Neuronal stem cell (in vitro differentiated cells): ENCODE measurements around the gene SMIM35. TPM values are rescaled to one million over a fixed set of nuclear protein-coding genes. Genes with fewer than 3 reads are reported as not detected.
A peak's percentile ranks its signal among the peaks of the same experiment; 100 is the strongest.

Source experiments
- DNase-seq: peaks from one replicate; pipeline ENCODE4 v3.0.0-alpha.2; 2013; ENCODE audit warnings: low spot score
- H2AFZ ChIP-seq: one replicate; pipeline ENCODE4 v1.6.1; 2013; ENCODE audit warnings: mild to moderate bottlenecking, low read length, inconsistent platforms
- H2AK5ac ChIP-seq: 2 replicates; pipeline ENCODE4 v1.6.1; 2013; ENCODE audit warnings: low read depth, mild to moderate bottlenecking, inconsistent platforms, low read length, moderate library complexity, mixed read lengths
- H2BK120ac ChIP-seq: 2 replicates; pipeline ENCODE4 v1.6.1; 2013; ENCODE audit warnings: low read depth, mild to moderate bottlenecking, inconsistent platforms, low read length, moderate library complexity, mixed read lengths
- H2BK12ac ChIP-seq: one replicate; pipeline ENCODE4 v1.6.1; 2013; ENCODE audit warnings: low read length, inconsistent platforms
- H2BK15ac ChIP-seq: 2 replicates; pipeline ENCODE4 v1.6.1; 2013; ENCODE audit warnings: mild to moderate bottlenecking, low read length, inconsistent platforms, mixed read lengths
- H2BK5ac ChIP-seq: one replicate; pipeline ENCODE4 v1.6.1; 2013; ENCODE audit warnings: inconsistent platforms, mild to moderate bottlenecking, low read length, moderate library complexity
- H3K14ac ChIP-seq: one replicate; pipeline ENCODE4 v1.6.1; 2013; ENCODE audit warnings: low read length, inconsistent platforms
- H3K18ac ChIP-seq: 2 replicates; pipeline ENCODE4 v1.6.1; 2013; ENCODE audit warnings: low read length, inconsistent platforms
- H3K23ac ChIP-seq: 2 replicates; pipeline ENCODE4 v1.6.1; 2013; ENCODE audit warnings: low read depth, mild to moderate bottlenecking, mixed read lengths, low read length, inconsistent platforms; ENCODE audit not compliant: poor library complexity
- H3K27ac ChIP-seq: replicated peaks from 3 replicates; pipeline ENCODE4 v1.5.1; 2013; ENCODE audit warnings: low read length, inconsistent platforms
- H3K27me3 ChIP-seq, 3 experiments: 2 replicates each; pipeline ENCODE4 v1.6.1; 2013; ENCODE audit warnings: low read length in 3 of 3, mild to moderate bottlenecking in 2 of 3, inconsistent platforms in 1 of 3, low read depth in 1 of 3, mixed read lengths in 1 of 3, moderate library complexity in 1 of 3; ENCODE audit not compliant: control insufficient read depth in 3 of 3, insufficient read depth in 3 of 3
- H3K36me3 ChIP-seq, 2 donors: replicated peaks in 1 of 2; 2 replicates each; pipeline ENCODE4 v1.6.1; 2013; ENCODE audit warnings: low read length in 2 of 2; ENCODE audit not compliant: control insufficient read depth in 2 of 2, insufficient read depth in 2 of 2
- H3K4ac ChIP-seq: 2 replicates; pipeline ENCODE4 v1.6.1; 2013; ENCODE audit warnings: inconsistent platforms, mild to moderate bottlenecking, low read length, moderate library complexity
- H3K4me1 ChIP-seq, 2 donors: 1 replicate in 1 of 2; 2 replicates in 1 of 2; pipeline ENCODE4 v1.6.1; 2013; ENCODE audit warnings: low read length in 2 of 2, low read depth in 1 of 2; ENCODE audit not compliant: control insufficient read depth in 2 of 2, insufficient read depth in 1 of 2
- H3K4me2 ChIP-seq: one replicate; pipeline ENCODE4 v1.6.1; 2013; ENCODE audit warnings: mild to moderate bottlenecking, low read length, inconsistent platforms; ENCODE audit not compliant: insufficient read depth, poor library complexity, severe bottlenecking
- H3K4me3 ChIP-seq, 2 donors: 2 replicates each; pipeline ENCODE4 v1.5.1; 2013; ENCODE audit warnings: low read length in 2 of 2, mild to moderate bottlenecking in 2 of 2, inconsistent platforms in 1 of 2, moderate library complexity in 1 of 2
- H3K79me1 ChIP-seq: one replicate; pipeline ENCODE4 v1.6.1; 2013; ENCODE audit warnings: low read depth, mild to moderate bottlenecking, inconsistent platforms, low read length, moderate library complexity
- H3K9ac ChIP-seq: one replicate; pipeline ENCODE4 v1.6.1; 2013; ENCODE audit warnings: mild to moderate bottlenecking, low read depth, low read length, inconsistent platforms; ENCODE audit not compliant: poor library complexity
- H3K9me3 ChIP-seq, 2 donors: replicated peaks in 1 of 2; 2 replicates each; pipeline versions ENCODE3 to v1.6.1; 2013; ENCODE audit warnings: low read length in 2 of 2, mild to moderate bottlenecking in 2 of 2, inconsistent platforms in 1 of 2, low read depth in 1 of 2, mixed read lengths in 1 of 2, moderate library complexity in 1 of 2; ENCODE audit not compliant: control insufficient read depth in 2 of 2, insufficient read depth in 1 of 2
- H4K8ac ChIP-seq: one replicate; pipeline ENCODE4 v1.6.1; 2013; ENCODE audit warnings: low read depth, mild to moderate bottlenecking, inconsistent platforms, low read length, moderate library complexity
- H4K91ac ChIP-seq: one replicate; pipeline ENCODE4 v1.6.1; 2013; ENCODE audit warnings: low read length, low read depth, mild to moderate bottlenecking, inconsistent platforms; ENCODE audit not compliant: poor library complexity
- WGBS, 2 donors: extraction: QIAGEN DNeasy Blood & Tissue Kit; methylation state at CpG; one replicate each; pipeline ENCODE4 v1.1.7; 2013; ENCODE audit warnings: missing lambda C conversion rate in 2 of 2, mixed read lengths in 1 of 2; ENCODE audit not compliant: insufficient read length in 2 of 2, insufficient replicate concordance in 1 of 2; ENCODE audit errors: extremely low coverage in 2 of 2; 5-methylcytosine and 5-hydroxymethylcytosine counted together
- polyA plus RNA-seq, 2 experiments: library from polyadenylated mRNA; stranded (reverse); fragments of 200-250 nt; gene quantifications; one replicate each; pipeline ENCODE4 v1.2.3, GENCODE V29; 2013

Gene SMIM35
- not detected for polyA plus RNA-seq (2013, experiment 1 of 2)
- not detected for polyA plus RNA-seq (2013, experiment 2 of 2)

DNA sequence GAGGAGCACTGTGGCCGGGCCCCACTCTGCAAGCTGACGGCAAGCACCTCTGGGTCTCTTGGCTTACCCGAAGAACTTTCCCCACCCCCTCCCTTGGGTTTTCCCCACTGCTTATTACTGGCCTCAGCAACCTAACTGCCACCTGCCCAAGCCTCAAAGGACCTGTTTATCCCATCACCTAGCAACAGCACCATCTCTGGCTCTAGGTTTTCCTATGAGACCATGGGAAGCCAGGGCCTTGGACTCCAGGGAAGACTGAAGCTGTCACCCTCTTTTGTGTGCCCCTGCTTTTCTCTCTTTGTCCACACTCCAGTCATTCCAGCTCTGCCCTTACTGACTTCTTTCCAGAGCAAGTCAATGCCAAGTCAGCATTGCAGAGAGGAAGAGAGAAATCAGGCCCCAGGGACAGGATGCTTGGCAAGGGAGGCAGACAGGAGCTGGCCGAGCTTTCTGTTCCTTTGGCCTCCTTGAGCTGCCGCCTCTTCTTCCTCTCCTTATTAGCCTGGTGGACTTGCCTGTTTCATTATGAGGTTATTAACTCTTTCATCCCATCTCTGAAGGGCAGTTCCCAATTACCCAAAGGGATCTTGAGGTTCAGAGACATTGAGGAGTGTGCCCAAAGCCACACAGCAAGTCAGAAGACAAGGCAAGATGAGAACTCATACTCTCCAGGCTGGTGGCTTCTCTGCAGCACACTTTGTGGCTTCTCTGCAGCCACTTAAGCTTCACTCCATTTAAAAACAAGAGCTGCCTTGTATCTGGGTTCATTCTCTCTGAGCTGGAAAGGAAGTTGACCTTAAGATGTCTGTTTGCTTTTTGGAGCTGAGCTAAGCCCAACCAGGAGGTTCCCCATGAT, at the start of gene SMIM35:
TSS of gene SMIM35 (minus strand) at position 51 of the 856 bp plus-strand sequence. CDS start 206 bp downstream, outside the sequence.
- no peak within 1 kb of the TSS for H3K23ac ChIP-seq
- H2BK5ac ChIP-seq, result no peak within 1 kb of the TSS
- no peak within 1 kb of the TSS for H4K8ac ChIP-seq
- H3K27me3 ChIP-seq, result peaks cover 0 to 3% (median 0%) of the 10 kb centered on the region in 3 experiments
- H2AFZ ChIP-seq, result no peak within 1 kb of the TSS
- H3K18ac ChIP-seq, result peak within 1 kb of the TSS; percentile 17
- H2BK12ac ChIP-seq, result no peak within 1 kb of the TSS
- H3K36me3 ChIP-seq, result no peaks in the 10 kb centered on the region
- no peak within 1 kb of the TSS for H4K91ac ChIP-seq
- no peaks in the 10 kb centered on the region for H3K79me1 ChIP-seq
- peaks cover 7 to 8% of the 10 kb centered on the region in 2 donors for H3K9me3 ChIP-seq
- WGBS, 2 donors, result no CpG with 5 or more reads among the region's 5 CpGs
- peaks cover 2 to 10% of the 10 kb centered on the region in 2 donors for H3K4me1 ChIP-seq
- no peak within 1 kb of the TSS for H3K4me3 ChIP-seq
- H2BK120ac ChIP-seq, result no peak within 1 kb of the TSS
- no peak within 1 kb of the TSS for H3K9ac ChIP-seq
- H3K4me2 ChIP-seq, result no peak within 1 kb of the TSS
- H3K27ac ChIP-seq, result no peak within 1 kb of the TSS
- H3K14ac ChIP-seq, result no peak within 1 kb of the TSS
- H2AK5ac ChIP-seq, result peak within 1 kb of the TSS; percentile 4
- H3K4ac ChIP-seq, result no peak within 1 kb of the TSS
- DNase-seq, result no peak
- no peak within 1 kb of the TSS for H2BK15ac ChIP-seq

DNA sequence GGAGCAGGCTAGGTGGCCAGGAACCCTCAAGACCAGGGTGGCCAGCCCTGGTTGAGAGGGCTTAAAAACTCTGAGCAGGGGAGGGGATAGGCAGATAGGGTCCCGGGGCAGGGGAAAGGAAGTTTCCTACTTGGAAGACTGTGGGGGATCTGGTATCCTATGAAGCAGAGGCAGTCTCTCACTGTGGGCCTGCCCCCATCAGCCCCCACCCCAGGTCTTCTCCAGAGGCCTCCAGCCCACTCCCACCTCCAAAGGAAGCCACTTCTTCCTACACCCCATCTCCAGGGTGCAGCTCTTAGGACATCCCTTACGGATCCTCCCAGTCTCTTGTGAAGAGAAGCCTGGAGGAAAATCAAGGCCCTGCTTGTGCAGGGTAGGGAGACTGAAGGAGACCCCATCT, 49.6 kb upstream of the SMIM35 start:
- no peak overlapping the region for H3K27ac ChIP-seq
- H2BK120ac ChIP-seq, result no peak overlapping the region
- peaks cover 0 to 6% of the 10 kb centered on the region in 2 donors for H3K4me1 ChIP-seq
- H2BK15ac ChIP-seq, result no peak overlapping the region
- no peak overlapping the region for H3K4me3 ChIP-seq
- DNase-seq, result no peak
- H3K14ac ChIP-seq, result no peak overlapping the region
- peaks cover 0 to 46% (median 0%) of the 10 kb centered on the region in 3 experiments for H3K27me3 ChIP-seq
- no CpG with 5 or more reads among the region's 2 CpGs for WGBS, 2 donors
- no peaks in the 10 kb centered on the region for H3K36me3 ChIP-seq
- H4K91ac ChIP-seq, result no peak overlapping the region
- H3K9ac ChIP-seq, result no peak overlapping the region
- no peak overlapping the region for H2AK5ac ChIP-seq
- H3K4me2 ChIP-seq, result no peak overlapping the region
- no peak overlapping the region for H3K23ac ChIP-seq
- H3K9me3 ChIP-seq, result no peaks in the 10 kb centered on the region
- no peak overlapping the region for H2BK12ac ChIP-seq
- no peak overlapping the region for H3K4ac ChIP-seq
- H2BK5ac ChIP-seq, result no peak overlapping the region
- H4K8ac ChIP-seq, result no peak overlapping the region
- H3K79me1 ChIP-seq, result no peaks in the 10 kb centered on the region
- no peak overlapping the region for H2AFZ ChIP-seq
- no peak overlapping the region for H3K18ac ChIP-seq

DNA sequence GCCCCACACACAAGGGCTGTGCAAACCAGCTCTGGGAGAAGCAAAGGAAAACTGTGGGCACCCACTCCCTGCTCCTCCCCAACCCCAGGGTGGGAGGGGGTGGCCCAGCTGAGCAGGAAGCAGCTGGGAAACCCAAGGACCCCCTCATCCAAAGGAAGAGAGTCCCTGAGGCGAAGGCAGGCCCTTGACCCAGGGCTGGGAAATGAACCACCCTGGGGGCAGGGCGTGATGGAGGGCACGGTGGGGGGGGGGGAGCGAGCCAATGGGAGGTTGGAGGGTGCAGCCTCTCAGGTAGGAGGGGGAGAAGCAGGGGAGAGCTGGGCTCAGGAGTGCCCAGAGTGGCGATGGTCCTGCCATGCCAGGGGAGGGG, 49.0 kb upstream of the SMIM35 start:
- no peaks in the 10 kb centered on the region for H3K79me1 ChIP-seq
- H2BK120ac ChIP-seq, result no peak overlapping the region
- peak overlapping the region; percentile 59 for H2AK5ac ChIP-seq
- DNase-seq, result no peak
- H3K27me3 ChIP-seq, result peaks cover 0 to 42% (median 0%) of the 10 kb centered on the region in 3 experiments
- no peak overlapping the region for H2BK5ac ChIP-seq
- no peak overlapping the region for H4K91ac ChIP-seq
- H2BK15ac ChIP-seq, result no peak overlapping the region
- no peak overlapping the region for H2AFZ ChIP-seq
- H3K9ac ChIP-seq, result no peak overlapping the region
- no peak overlapping the region for H3K4me2 ChIP-seq
- H3K36me3 ChIP-seq, result no peaks in the 10 kb centered on the region
- H4K8ac ChIP-seq, result no peak overlapping the region
- no peak overlapping the region for H3K23ac ChIP-seq
- H3K4me3 ChIP-seq, result no peak overlapping the region
- peaks cover 0 to 6% of the 10 kb centered on the region in 2 donors for H3K4me1 ChIP-seq
- H3K27ac ChIP-seq, result no peak overlapping the region
- no CpG with 5 or more reads among the region's 5 CpGs for WGBS, 2 donors
- no peaks in the 10 kb centered on the region for H3K9me3 ChIP-seq
- H3K18ac ChIP-seq, result no peak overlapping the region
- no peak overlapping the region for H3K4ac ChIP-seq
- no peak overlapping the region for H3K14ac ChIP-seq
- H2BK12ac ChIP-seq, result no peak overlapping the region

DNA sequence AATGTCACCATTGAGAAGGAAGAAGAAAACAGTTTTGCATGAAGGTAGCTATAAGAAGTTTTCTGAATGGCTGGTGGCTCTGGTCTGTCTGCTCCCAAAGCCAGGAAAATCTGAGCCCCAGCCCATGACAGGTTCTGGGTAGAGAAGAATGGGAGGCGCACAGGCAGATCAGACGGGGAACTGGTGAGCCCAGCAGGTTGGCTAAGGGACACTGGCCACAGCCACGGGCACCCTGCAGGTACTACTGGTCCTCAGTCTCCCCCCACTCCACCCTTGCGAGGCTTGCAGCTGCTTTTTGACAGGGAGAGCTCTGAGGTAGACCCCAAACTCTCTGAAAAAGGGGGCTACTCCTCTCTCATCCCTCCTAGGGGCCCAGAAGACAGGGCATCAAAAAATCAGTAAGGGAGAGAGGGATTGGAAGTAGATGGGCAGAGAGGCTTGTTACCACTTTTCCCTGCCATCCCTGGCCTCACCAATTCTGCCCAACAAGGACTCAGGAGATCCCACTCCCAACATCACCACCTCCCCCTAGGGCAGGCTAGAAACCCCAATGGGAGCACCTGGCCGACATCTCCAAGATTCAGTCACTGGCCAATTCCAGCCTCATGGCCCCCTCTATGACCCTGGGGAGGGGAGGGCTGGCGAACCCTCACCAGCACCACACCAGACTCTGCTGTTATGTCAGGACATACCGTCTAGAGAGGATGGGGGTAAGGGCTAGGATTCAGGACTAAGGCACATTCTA, 48.5 kb upstream of the SMIM35 start:
- H4K8ac ChIP-seq, result no peak overlapping the region
- H3K27me3 ChIP-seq, result peaks cover 0 to 42% (median 0%) of the 10 kb centered on the region in 3 experiments
- H2BK12ac ChIP-seq, result no peak overlapping the region
- no peaks in the 10 kb centered on the region for H3K9me3 ChIP-seq
- no peak overlapping the region for H3K23ac ChIP-seq
- H3K9ac ChIP-seq, result no peak overlapping the region
- H2BK15ac ChIP-seq, result no peak overlapping the region
- H2BK5ac ChIP-seq, result no peak overlapping the region
- H3K36me3 ChIP-seq, result no peaks in the 10 kb centered on the region
- no peak overlapping the region for H3K4me2 ChIP-seq
- no peak overlapping the region for H3K18ac ChIP-seq
- H2AK5ac ChIP-seq, result peak overlapping the region; percentile 59
- no peak overlapping the region for H4K91ac ChIP-seq
- H3K4me3 ChIP-seq, result no peak overlapping the region
- H3K79me1 ChIP-seq, result no peaks in the 10 kb centered on the region
- H3K4ac ChIP-seq, result no peak overlapping the region
- H2BK120ac ChIP-seq, result no peak overlapping the region
- H3K4me1 ChIP-seq, result peaks cover 0 to 6% of the 10 kb centered on the region in 2 donors
- H3K14ac ChIP-seq, result no peak overlapping the region
- H3K27ac ChIP-seq, result no peak overlapping the region
- no peak overlapping the region for H2AFZ ChIP-seq
- no peak for DNase-seq
- WGBS, 2 donors, result no CpG with 5 or more reads among the region's 7 CpGs
